H1 (cell line): ENCODE data around the gene RIPOR2.

ENCODE experiments used
- HDAC2 ChIP-seq, 2 experiments: fragments of 300-600 bp in 1 of 2; sonication (generic) in 1 of 2; IDR thresholded peaks; 2 replicates each; pipeline ENCODE4 v1.6.1; 2011 to 2012; ENCODE audit warnings: low read depth in 2 of 2, low read length in 2 of 2, mild to moderate bottlenecking in 2 of 2, moderate library complexity in 2 of 2, borderline replicate concordance in 1 of 2, inconsistent platforms in 1 of 2
- POLR2A ChIP-seq, 2 experiments: IDR thresholded peaks; 1 replicate in 1 of 2; 2 replicates in 1 of 2; pipeline ENCODE4 v1.6.1; 2011; ENCODE audit warnings: low read depth in 2 of 2, low read length in 2 of 2, mild to moderate bottlenecking in 2 of 2; ENCODE audit errors: control extremely low read depth in 1 of 2
- RAD21 ChIP-seq, 2 experiments: IDR thresholded peaks in 1 of 2; conservative IDR thresholded peaks in 1 of 2; 2 replicates each; pipeline ENCODE4 v1.6.1; 2011; ENCODE audit warnings: low read depth in 2 of 2, low read length in 2 of 2, improper control_type of control experiment in 1 of 2, inconsistent platforms in 1 of 2, mild to moderate bottlenecking in 1 of 2, moderate library complexity in 1 of 2
- TF ChIP-seq, protein P1 (sequence below), 3 experiments: IDR thresholded peaks; 1 replicate in 2 of 3; 2 replicates in 1 of 3; pipeline versions ENCODE4 v1.5.1 to v1.6.1; 2011; ENCODE audit warnings: low read length in 3 of 3, mild to moderate bottlenecking in 3 of 3, inconsistent platforms in 2 of 3, low read depth in 1 of 3, moderate library complexity in 1 of 3; ENCODE audit not compliant: insufficient read depth in 1 of 3; ENCODE audit errors: control extremely low read depth in 1 of 3
- TF ChIP-seq, protein P2 (sequence below): IDR thresholded peaks from 2 replicates; pipeline ENCODE4 v1.6.1; 2012; ENCODE audit warnings: inconsistent platforms
- TF ChIP-seq, protein P3 (sequence below): fragments of 300-600 bp; sonication (generic); IDR thresholded peaks from 2 replicates; pipeline ENCODE4 v1.7.1; 2012; ENCODE audit warnings: low read length, moderate library complexity, mild to moderate bottlenecking, inconsistent platforms; ENCODE audit not compliant: insufficient replicate concordance

DNA sequence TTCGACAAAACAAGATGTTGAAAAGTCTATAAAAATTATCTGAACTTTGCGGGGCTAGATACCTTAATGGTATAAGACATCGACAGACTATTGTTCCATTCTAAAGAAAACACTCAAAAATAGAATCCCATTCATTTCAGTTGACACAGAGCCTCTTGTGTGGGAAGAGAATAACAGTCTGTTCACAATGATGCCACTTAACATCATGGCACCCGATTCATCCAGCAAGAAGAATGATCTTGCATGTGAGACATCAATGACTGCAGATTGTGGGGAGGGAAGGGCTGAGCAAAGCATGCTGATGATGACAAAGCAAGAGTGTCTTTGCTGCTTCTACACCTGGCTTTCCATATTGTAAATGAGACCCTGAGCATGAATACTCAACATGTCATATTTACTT, 87.3 kb downstream of the RIPOR2 start:
- no peak for TF ChIP-seq HDAC2 (IDR thresholded peaks at IDR 0.05; ENCODE audit: borderline replicate concordance in 1 of 2, low read depth in 2 of 2, low read length in 2 of 2)
- TF ChIP-seq, protein P1, sequence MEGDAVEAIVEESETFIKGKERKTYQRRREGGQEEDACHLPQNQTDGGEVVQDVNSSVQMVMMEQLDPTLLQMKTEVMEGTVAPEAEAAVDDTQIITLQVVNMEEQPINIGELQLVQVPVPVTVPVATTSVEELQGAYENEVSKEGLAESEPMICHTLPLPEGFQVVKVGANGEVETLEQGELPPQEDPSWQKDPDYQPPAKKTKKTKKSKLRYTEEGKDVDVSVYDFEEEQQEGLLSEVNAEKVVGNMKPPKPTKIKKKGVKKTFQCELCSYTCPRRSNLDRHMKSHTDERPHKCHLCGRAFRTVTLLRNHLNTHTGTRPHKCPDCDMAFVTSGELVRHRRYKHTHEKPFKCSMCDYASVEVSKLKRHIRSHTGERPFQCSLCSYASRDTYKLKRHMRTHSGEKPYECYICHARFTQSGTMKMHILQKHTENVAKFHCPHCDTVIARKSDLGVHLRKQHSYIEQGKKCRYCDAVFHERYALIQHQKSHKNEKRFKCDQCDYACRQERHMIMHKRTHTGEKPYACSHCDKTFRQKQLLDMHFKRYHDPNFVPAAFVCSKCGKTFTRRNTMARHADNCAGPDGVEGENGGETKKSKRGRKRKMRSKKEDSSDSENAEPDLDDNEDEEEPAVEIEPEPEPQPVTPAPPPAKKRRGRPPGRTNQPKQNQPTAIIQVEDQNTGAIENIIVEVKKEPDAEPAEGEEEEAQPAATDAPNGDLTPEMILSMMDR (IDR thresholded peaks at IDR 0.05; ENCODE audit: control extremely low read depth in 1 of 3, insufficient read depth in 1 of 3, low read depth in 1 of 3, low read length in 3 of 3): no peak
- TF ChIP-seq, protein P2, sequence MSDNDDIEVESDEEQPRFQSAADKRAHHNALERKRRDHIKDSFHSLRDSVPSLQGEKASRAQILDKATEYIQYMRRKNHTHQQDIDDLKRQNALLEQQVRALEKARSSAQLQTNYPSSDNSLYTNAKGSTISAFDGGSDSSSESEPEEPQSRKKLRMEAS: no peak
- TF ChIP-seq POLR2A (IDR thresholded peaks at IDR 0.05; ENCODE audit: control extremely low read depth in 1 of 2, low read depth in 2 of 2, low read length in 2 of 2): no peak
- TF ChIP-seq RAD21 (IDR thresholded peaks at IDR 0.05 in 1 of 2, conservative IDR thresholded peaks at IDR 0.05 in 1 of 2; ENCODE audit: low read depth in 2 of 2, low read length in 2 of 2): no peak
- TF ChIP-seq, protein P3, sequence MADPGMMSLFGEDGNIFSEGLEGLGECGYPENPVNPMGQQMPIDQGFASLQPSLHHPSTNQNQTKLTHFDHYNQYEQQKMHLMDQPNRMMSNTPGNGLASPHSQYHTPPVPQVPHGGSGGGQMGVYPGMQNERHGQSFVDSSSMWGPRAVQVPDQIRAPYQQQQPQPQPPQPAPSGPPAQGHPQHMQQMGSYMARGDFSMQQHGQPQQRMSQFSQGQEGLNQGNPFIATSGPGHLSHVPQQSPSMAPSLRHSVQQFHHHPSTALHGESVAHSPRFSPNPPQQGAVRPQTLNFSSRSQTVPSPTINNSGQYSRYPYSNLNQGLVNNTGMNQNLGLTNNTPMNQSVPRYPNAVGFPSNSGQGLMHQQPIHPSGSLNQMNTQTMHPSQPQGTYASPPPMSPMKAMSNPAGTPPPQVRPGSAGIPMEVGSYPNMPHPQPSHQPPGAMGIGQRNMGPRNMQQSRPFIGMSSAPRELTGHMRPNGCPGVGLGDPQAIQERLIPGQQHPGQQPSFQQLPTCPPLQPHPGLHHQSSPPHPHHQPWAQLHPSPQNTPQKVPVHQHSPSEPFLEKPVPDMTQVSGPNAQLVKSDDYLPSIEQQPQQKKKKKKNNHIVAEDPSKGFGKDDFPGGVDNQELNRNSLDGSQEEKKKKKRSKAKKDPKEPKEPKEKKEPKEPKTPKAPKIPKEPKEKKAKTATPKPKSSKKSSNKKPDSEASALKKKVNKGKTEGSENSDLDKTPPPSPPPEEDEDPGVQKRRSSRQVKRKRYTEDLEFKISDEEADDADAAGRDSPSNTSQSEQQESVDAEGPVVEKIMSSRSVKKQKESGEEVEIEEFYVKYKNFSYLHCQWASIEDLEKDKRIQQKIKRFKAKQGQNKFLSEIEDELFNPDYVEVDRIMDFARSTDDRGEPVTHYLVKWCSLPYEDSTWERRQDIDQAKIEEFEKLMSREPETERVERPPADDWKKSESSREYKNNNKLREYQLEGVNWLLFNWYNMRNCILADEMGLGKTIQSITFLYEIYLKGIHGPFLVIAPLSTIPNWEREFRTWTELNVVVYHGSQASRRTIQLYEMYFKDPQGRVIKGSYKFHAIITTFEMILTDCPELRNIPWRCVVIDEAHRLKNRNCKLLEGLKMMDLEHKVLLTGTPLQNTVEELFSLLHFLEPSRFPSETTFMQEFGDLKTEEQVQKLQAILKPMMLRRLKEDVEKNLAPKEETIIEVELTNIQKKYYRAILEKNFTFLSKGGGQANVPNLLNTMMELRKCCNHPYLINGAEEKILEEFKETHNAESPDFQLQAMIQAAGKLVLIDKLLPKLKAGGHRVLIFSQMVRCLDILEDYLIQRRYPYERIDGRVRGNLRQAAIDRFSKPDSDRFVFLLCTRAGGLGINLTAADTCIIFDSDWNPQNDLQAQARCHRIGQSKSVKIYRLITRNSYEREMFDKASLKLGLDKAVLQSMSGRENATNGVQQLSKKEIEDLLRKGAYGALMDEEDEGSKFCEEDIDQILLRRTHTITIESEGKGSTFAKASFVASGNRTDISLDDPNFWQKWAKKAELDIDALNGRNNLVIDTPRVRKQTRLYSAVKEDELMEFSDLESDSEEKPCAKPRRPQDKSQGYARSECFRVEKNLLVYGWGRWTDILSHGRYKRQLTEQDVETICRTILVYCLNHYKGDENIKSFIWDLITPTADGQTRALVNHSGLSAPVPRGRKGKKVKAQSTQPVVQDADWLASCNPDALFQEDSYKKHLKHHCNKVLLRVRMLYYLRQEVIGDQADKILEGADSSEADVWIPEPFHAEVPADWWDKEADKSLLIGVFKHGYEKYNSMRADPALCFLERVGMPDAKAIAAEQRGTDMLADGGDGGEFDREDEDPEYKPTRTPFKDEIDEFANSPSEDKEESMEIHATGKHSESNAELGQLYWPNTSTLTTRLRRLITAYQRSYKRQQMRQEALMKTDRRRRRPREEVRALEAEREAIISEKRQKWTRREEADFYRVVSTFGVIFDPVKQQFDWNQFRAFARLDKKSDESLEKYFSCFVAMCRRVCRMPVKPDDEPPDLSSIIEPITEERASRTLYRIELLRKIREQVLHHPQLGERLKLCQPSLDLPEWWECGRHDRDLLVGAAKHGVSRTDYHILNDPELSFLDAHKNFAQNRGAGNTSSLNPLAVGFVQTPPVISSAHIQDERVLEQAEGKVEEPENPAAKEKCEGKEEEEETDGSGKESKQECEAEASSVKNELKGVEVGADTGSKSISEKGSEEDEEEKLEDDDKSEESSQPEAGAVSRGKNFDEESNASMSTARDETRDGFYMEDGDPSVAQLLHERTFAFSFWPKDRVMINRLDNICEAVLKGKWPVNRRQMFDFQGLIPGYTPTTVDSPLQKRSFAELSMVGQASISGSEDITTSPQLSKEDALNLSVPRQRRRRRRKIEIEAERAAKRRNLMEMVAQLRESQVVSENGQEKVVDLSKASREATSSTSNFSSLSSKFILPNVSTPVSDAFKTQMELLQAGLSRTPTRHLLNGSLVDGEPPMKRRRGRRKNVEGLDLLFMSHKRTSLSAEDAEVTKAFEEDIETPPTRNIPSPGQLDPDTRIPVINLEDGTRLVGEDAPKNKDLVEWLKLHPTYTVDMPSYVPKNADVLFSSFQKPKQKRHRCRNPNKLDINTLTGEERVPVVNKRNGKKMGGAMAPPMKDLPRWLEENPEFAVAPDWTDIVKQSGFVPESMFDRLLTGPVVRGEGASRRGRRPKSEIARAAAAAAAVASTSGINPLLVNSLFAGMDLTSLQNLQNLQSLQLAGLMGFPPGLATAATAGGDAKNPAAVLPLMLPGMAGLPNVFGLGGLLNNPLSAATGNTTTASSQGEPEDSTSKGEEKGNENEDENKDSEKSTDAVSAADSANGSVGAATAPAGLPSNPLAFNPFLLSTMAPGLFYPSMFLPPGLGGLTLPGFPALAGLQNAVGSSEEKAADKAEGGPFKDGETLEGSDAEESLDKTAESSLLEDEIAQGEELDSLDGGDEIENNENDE: no peak
